HepG2 (cell line): ENCODE results near the gene GABRG3. TPM values are rescaled to one million over a fixed set of nuclear protein-coding genes. Genes with fewer than 3 reads are reported as not detected.

Experiments used
- ATAC-seq: fragments of 200-7000 bp; cut with Tn5 transposase; 3 replicates; pipeline ENCODE4 v1.9.1; 2020; ENCODE audit warnings: mild to moderate bottlenecking, moderate library complexity
- BruUV-seq: library from RNA; stranded (reverse); fragments of 400-500 nt; replicated peaks from 2 replicates; lab custom pipeline; 2021; lab: Mats Ljungman, UMichigan
- CTCF ChIA-PET: fragments of 300-600 bp; formaldehyde crosslinking; extraction: SDS; loops from one replicate; lab custom pipeline; 2021; ENCODE audit warnings: low total read pairs, inconsistent platforms, low intra/inter-chr PET ratio; lab: Yijun Ruan, JAX
- POLR2A ChIA-PET: fragments of 350-600 bp; sonication (Branson Sonifier 250); formaldehyde crosslinking; loops from one replicate; lab custom pipeline; 2020; ENCODE audit warnings: antibody characterized with exemption, inconsistent platforms; lab: Yijun Ruan, JAX
- DNase-seq: peaks from one replicate; pipeline ENCODE4 v3.0.0-alpha.2; 2015; ENCODE audit warnings: low spot score
- FAIRE-seq: peaks from 3 replicates; lab custom pipeline; 2011; peaks lifted over from hg19 to GRCh38; lab: Jason Lieb, UNC
- H2AFZ ChIP-seq: one replicate; pipeline ENCODE4 v1.6.1; 2011; ENCODE audit warnings: low read length, inconsistent platforms
- H3K27ac ChIP-seq: fragments of 300-600 bp; 3 replicates; pipeline ENCODE4 v1.8.0; 2011; ENCODE audit warnings: mixed run types, mild to moderate bottlenecking, mixed read lengths, low read length, inconsistent platforms; ENCODE audit not compliant: insufficient read depth; ENCODE audit errors: extremely low read length
- H3K27me3 ChIP-seq, 2 experiments: fragments of 200-600 bp in 1 of 2; 2 replicates in 1 of 2; 3 replicates in 1 of 2; pipeline versions ENCODE4 v1.6.0 to v1.8.0; 2011; ENCODE audit warnings: low read length in 2 of 2, mild to moderate bottlenecking in 2 of 2, moderate library complexity in 2 of 2, inconsistent platforms in 1 of 2; ENCODE audit not compliant: insufficient read depth in 2 of 2, control insufficient read depth in 1 of 2
- H3K36me3 ChIP-seq, 2 experiments: fragments of 200-600 bp in 1 of 2; replicated peaks in 1 of 2; 2 replicates in 1 of 2; 3 replicates in 1 of 2; pipeline versions ENCODE4 v1.5.1 to v1.8.0; 2011; ENCODE audit warnings: low read length in 2 of 2, inconsistent platforms in 1 of 2; ENCODE audit not compliant: insufficient read depth in 2 of 2, control insufficient read depth in 1 of 2
- H3K4me1 ChIP-seq: 2 replicates; pipeline ENCODE4 v1.5.1; 2012; ENCODE audit warnings: low read length, inconsistent platforms; ENCODE audit not compliant: insufficient read depth
- H3K4me2 ChIP-seq: 2 replicates; pipeline ENCODE4 v1.6.0; 2011; ENCODE audit warnings: low read depth, low read length, inconsistent platforms
- H3K4me3 ChIP-seq, 3 experiments: fragments of 200-600 bp in 1 of 3; sonication (generic), shearing (Covaris generic) in 1 of 3; replicated peaks in 1 of 3; 2 replicates each; pipeline ENCODE4 v1.5.1; 2011 to 2016; ENCODE audit warnings: low read length in 3 of 3, inconsistent platforms in 2 of 3, low read depth in 2 of 3, mild to moderate bottlenecking in 2 of 3, control low read depth in 1 of 3, mixed read lengths in 1 of 3; ENCODE audit not compliant: insufficient read depth in 1 of 3
- H3K79me2 ChIP-seq: one replicate; pipeline ENCODE4 v1.6.1; 2011; ENCODE audit warnings: low read length, inconsistent platforms; ENCODE audit not compliant: insufficient read depth
- H3K9ac ChIP-seq: 2 replicates; pipeline ENCODE4 v1.6.0; 2011; ENCODE audit warnings: mild to moderate bottlenecking, low read depth, low read length, inconsistent platforms; ENCODE audit not compliant: insufficient read depth
- H3K9me3 ChIP-seq: 2 replicates; pipeline ENCODE4 v1.5.1; 2012; ENCODE audit warnings: mild to moderate bottlenecking, low read length
- H4K20me1 ChIP-seq: 2 replicates; pipeline ENCODE4 v1.6.0; 2011; ENCODE audit warnings: inconsistent platforms, mild to moderate bottlenecking, low read length, moderate library complexity; ENCODE audit not compliant: insufficient read depth
- MIER2 ChIP-seq: IDR thresholded peaks from 2 replicates; pipeline ENCODE4 v1.6.1; 2016; ENCODE audit warnings: missing biosample characterization, missing genetic modification reagents
- MZF1 ChIP-seq: sonication (generic); formaldehyde crosslinking; IDR thresholded peaks from 2 replicates; pipeline ENCODE4 v1.8.1; 2023; ENCODE audit warnings: mild to moderate bottlenecking, missing genetic modification reagents, borderline replicate concordance
- SNAI1 ChIP-seq: sonication (generic); formaldehyde crosslinking; IDR thresholded peaks from 2 replicates; pipeline ENCODE4 v1.5.0; 2020; ENCODE audit warnings: mild to moderate bottlenecking, missing genetic modification reagents, borderline replicate concordance
- TFDP2 ChIP-seq: sonication (generic); formaldehyde crosslinking; IDR thresholded peaks from 2 replicates; pipeline ENCODE4 v1.4.0; 2020; ENCODE audit warnings: missing genetic modification reagents
- U2AF2 ChIP-seq: fragments of 200-400 bp; formaldehyde crosslinking; IDR thresholded peaks from 2 replicates; pipeline ENCODE4 v1.6.1; 2017; ENCODE audit warnings: low read depth, mild to moderate bottlenecking, low read length
- YY1 ChIP-seq: IDR thresholded peaks from 2 replicates; pipeline ENCODE4 v1.6.1; 2011; ENCODE audit warnings: low read length, low read depth, moderate library complexity, mild to moderate bottlenecking; ENCODE audit not compliant: insufficient read depth, insufficient replicate concordance
- ZNF33A ChIP-seq: sonication (generic); formaldehyde crosslinking; IDR thresholded peaks from 2 replicates; pipeline ENCODE4 v1.5.1; 2020; ENCODE audit warnings: missing genetic modification reagents, mild to moderate bottlenecking, moderate library complexity, borderline replicate concordance
- ZSCAN22 ChIP-seq: sonication (generic); formaldehyde crosslinking; IDR thresholded peaks from 2 replicates; pipeline ENCODE4 v1.4.0; 2020; ENCODE audit warnings: mild to moderate bottlenecking, missing genetic modification reagents
- WGBS: methylation state at CpG from one replicate; pipeline ENCODE4 v1.1.6; 2017; ENCODE audit warnings: low lambda C conversion rate; 5-methylcytosine and 5-hydroxymethylcytosine counted together
- in situ Hi-C: cut with HindIII; loops from 2 replicates; pipeline ENCODE4 v1.10.0; 2017; ENCODE audit warnings: low pct_unique_long_range_greater_than_20kb; ENCODE audit not compliant: extremely low pct_ligation_motif_present
- intact Hi-C: fragments of 100-400 bp; cut with micrococcal nuclease; formaldehyde crosslinking; loops from one replicate; pipeline ENCODE4 v1.10.0; 2022; ENCODE audit not compliant: unreplicated experiment
- polyA plus RNA-seq, 8 experiments: library from polyadenylated mRNA; depleted of rRNA in 3 of 8; stranded (reverse) in 7 of 8; unstranded in 1 of 8; fragments of >200 nt; fragmentation: Illumina TruSeq in 4 of 8; extraction: Trizol in 4 of 8; gene quantifications; 2 replicates each; pipeline versions ENCODE4 v1.2.1 to v1.2.3, GENCODE V29; 2011 to 2016; ENCODE audit warnings: low read depth in 4 of 8, missing spikeins in 1 of 8, mixed read lengths in 1 of 8; ENCODE audit not compliant: insufficient read depth in 1 of 8
- total RNA-seq, 5 experiments: library from RNA; depleted of rRNA; stranded (reverse); fragments of >200 nt; fragmentation: Illumina TruSeq; extraction: Trizol; gene quantifications; 2 replicates each; pipeline ENCODE4 v1.2.3, GENCODE V29; 2016; ENCODE audit warnings: low read depth in 1 of 5
- TF ChIP-seq, protein P1 (sequence below), 2 experiments: fragments of 450-650 bp in 1 of 2; sonication (generic) in 1 of 2; formaldehyde crosslinking in 1 of 2; IDR thresholded peaks; 2 replicates each; pipeline versions ENCODE4 v1.6.1 to v1.8.0; 2016 to 2022; ENCODE audit warnings: antibody characterized with exemption in 1 of 2, mild to moderate bottlenecking in 1 of 2, missing genetic modification reagents in 1 of 2

GABRG3 gene
- total and polyA plus RNA-seq, 2 of the 13 experiments (the other 11 are each of a cell fraction or from before 2014, with no cell fraction given): not detected

GRCh38 chr15:27258287-27258686, 287.3 kb downstream of the GABRG3 start:
- BruUV-seq: no TSS peak
- Histone ChIP-seq H3K36me3 (no peaks in the 10 kb centered on the region), H3K9ac (no peak overlapping the region), H3K27me3 (peaks cover 0 to 4% of the 10 kb centered on the region in 2 experiments; a peak in 1 of 5 replicates), H3K4me2 (no peak overlapping the region), H3K4me1 (no peaks in the 10 kb centered on the region), H3K79me2 (no peaks in the 10 kb centered on the region), H3K27ac (no peak overlapping the region), H2AFZ (no peak overlapping the region), H4K20me1 (no peaks in the 10 kb centered on the region), H3K9me3 (0 out of 2 replicates have a peak, but pooled peaks cover 5% of the 10 kb centered on the region), H3K4me3 (no peak overlapping the region)
- POLR2A ChIA-PET: no interaction called here
- no peak for ATAC-seq
- in situ Hi-C loops: no loop called here
- TF ChIP-seq TFDP2 (CRISPR knock-in tag) (no peak), MZF1 (CRISPR knock-in tag) (no peak), U2AF2 (no peak), YY1 (no peak), ZNF33A (no peak), ZSCAN22 (CRISPR knock-in tag) (no peak), MIER2 (CRISPR knock-in tag) (no peak), SNAI1 (CRISPR knock-in tag) (no peak)
- TF ChIP-seq, protein P1, sequence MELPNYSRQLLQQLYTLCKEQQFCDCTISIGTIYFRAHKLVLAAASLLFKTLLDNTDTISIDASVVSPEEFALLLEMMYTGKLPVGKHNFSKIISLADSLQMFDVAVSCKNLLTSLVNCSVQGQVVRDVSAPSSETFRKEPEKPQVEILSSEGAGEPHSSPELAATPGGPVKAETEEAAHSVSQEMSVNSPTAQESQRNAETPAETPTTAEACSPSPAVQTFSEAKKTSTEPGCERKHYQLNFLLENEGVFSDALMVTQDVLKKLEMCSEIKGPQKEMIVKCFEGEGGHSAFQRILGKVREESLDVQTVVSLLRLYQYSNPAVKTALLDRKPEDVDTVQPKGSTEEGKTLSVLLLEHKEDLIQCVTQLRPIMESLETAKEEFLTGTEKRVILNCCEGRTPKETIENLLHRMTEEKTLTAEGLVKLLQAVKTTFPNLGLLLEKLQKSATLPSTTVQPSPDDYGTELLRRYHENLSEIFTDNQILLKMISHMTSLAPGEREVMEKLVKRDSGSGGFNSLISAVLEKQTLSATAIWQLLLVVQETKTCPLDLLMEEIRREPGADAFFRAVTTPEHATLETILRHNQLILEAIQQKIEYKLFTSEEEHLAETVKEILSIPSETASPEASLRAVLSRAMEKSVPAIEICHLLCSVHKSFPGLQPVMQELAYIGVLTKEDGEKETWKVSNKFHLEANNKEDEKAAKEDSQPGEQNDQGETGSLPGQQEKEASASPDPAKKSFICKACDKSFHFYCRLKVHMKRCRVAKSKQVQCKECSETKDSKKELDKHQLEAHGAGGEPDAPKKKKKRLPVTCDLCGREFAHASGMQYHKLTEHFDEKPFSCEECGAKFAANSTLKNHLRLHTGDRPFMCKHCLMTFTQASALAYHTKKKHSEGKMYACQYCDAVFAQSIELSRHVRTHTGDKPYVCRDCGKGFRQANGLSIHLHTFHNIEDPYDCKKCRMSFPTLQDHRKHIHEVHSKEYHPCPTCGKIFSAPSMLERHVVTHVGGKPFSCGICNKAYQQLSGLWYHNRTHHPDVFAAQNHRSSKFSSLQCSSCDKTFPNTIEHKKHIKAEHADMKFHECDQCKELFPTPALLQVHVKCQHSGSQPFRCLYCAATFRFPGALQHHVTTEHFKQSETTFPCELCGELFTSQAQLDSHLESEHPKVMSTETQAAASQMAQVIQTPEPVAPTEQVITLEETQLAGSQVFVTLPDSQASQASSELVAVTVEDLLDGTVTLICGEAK (IDR thresholded peaks at IDR 0.05): no peak
- TF ChIP-seq, protein P1 (CRISPR knock-in tag; IDR thresholded peaks at IDR 0.05): no peak
- no peak for FAIRE-seq
- intact Hi-C loops: no loop called here
- no peak for DNase-seq
- WGBS: 2% methylated on average over 4 of the region's 4 CpGs
- CTCF ChIA-PET: no interaction called here
